HepG2 (cell line): ENCODE results near the gene CNNM1. TPM values are rescaled to one million over a fixed set of nuclear protein-coding genes. Genes with fewer than 3 reads are reported as not detected.

ENCODE experiments used
- ADNP ChIP-seq: sonication (generic); formaldehyde crosslinking; IDR thresholded peaks from 2 replicates; pipeline ENCODE4 v1.4.0; 2020; ENCODE audit warnings: missing genetic modification reagents
- CEBPG ChIP-seq: IDR thresholded peaks from 2 replicates; pipeline ENCODE4 v1.6.1; 2016
- FOXK1 ChIP-seq: sonication (generic); formaldehyde crosslinking; IDR thresholded peaks from 2 replicates; pipeline ENCODE4 v1.4.0; 2020; ENCODE audit warnings: low read depth, missing genetic modification reagents, borderline replicate concordance
- FOXO1 ChIP-seq: sonication (generic); formaldehyde crosslinking; IDR thresholded peaks from 2 replicates; pipeline ENCODE4 v1.4.0; 2020; ENCODE audit warnings: missing genetic modification reagents
- FOXP1 ChIP-seq, 2 experiments: fragments of 450-650 bp in 1 of 2; IDR thresholded peaks; 2 replicates each; pipeline ENCODE4 v1.6.1; 2017 to 2018; ENCODE audit warnings: antibody characterized with exemption in 1 of 2
- HHEX ChIP-seq: IDR thresholded peaks from 2 replicates; pipeline ENCODE4 v1.6.1; 2016; ENCODE audit warnings: control low read depth
- HMG20B ChIP-seq: conservative IDR thresholded peaks from 2 replicates; pipeline ENCODE4 v1.6.1; 2016; ENCODE audit warnings: missing genetic modification reagents, missing compliant biosample characterization
- IRF2 ChIP-seq: IDR thresholded peaks from 2 replicates; pipeline ENCODE4 v1.6.1; 2018; ENCODE audit warnings: missing genetic modification reagents, missing compliant biosample characterization
- ISL2 ChIP-seq: sonication (generic); formaldehyde crosslinking; IDR thresholded peaks from 2 replicates; pipeline ENCODE4 v1.5.0; 2020; ENCODE audit warnings: missing genetic modification reagents
- KMT2A ChIP-seq: sonication (generic); formaldehyde crosslinking; IDR thresholded peaks from 2 replicates; pipeline ENCODE4 v1.4.0; 2020; ENCODE audit warnings: missing genetic modification reagents
- NFE2L1 ChIP-seq: sonication (generic); formaldehyde crosslinking; IDR thresholded peaks from 2 replicates; pipeline ENCODE4 v1.4.0; 2020; ENCODE audit warnings: missing genetic modification reagents, mild to moderate bottlenecking, borderline replicate concordance
- NR2F1 ChIP-seq, 2 experiments: fragments of 450-650 bp in 1 of 2; formaldehyde crosslinking in 1 of 2; IDR thresholded peaks; 2 replicates each; pipeline versions ENCODE4 v1.5.0 to v1.6.1; 2016 to 2020; ENCODE audit warnings: mild to moderate bottlenecking in 1 of 2, missing compliant biosample characterization in 1 of 2, missing genetic modification reagents in 1 of 2, moderate library complexity in 1 of 2
- NR2F2 ChIP-seq: IDR thresholded peaks from 2 replicates; pipeline ENCODE4 v1.6.1; 2012; ENCODE audit warnings: low read depth, inconsistent platforms, borderline replicate concordance
- PHF20 ChIP-seq: sonication (generic); formaldehyde crosslinking; IDR thresholded peaks from 2 replicates; pipeline ENCODE4 v1.5.0; 2020; ENCODE audit warnings: mild to moderate bottlenecking, missing genetic modification reagents
- RFXANK ChIP-seq: IDR thresholded peaks from 2 replicates; pipeline ENCODE4 v1.6.1; 2016
- SIX1 ChIP-seq: sonication (generic); formaldehyde crosslinking; IDR thresholded peaks from 2 replicates; pipeline ENCODE4 v1.4.0; 2020; ENCODE audit warnings: missing genetic modification reagents, borderline replicate concordance
- SRSF9 ChIP-seq: fragments of 200-400 bp; formaldehyde crosslinking; IDR thresholded peaks from 2 replicates; pipeline ENCODE4 v1.6.1; 2018; ENCODE audit warnings: borderline replicate concordance, mild to moderate bottlenecking, low read depth, low read length; ENCODE audit not compliant: insufficient read depth, poor library complexity, severe bottlenecking
- TAF1 ChIP-seq: sonication (generic); formaldehyde crosslinking; IDR thresholded peaks from 2 replicates; pipeline ENCODE4 v1.4.0; 2020; ENCODE audit warnings: missing genetic modification reagents
- TCF7 ChIP-seq: sonication (generic); IDR thresholded peaks from 2 replicates; pipeline ENCODE4 v1.6.1; 2016; ENCODE audit warnings: antibody characterized with exemption, low read depth
- TEAD2 ChIP-seq: sonication (generic); formaldehyde crosslinking; IDR thresholded peaks from 2 replicates; pipeline ENCODE4 v1.9.0; 2021; ENCODE audit warnings: missing genetic modification reagents
- TMF1 ChIP-seq: sonication (generic); formaldehyde crosslinking; IDR thresholded peaks from 2 replicates; pipeline ENCODE4 v1.8.1; 2022; ENCODE audit warnings: low read depth, missing genetic modification reagents
- XBP1 ChIP-seq: sonication (generic); formaldehyde crosslinking; IDR thresholded peaks from 2 replicates; pipeline ENCODE4 v1.5.0; 2020; ENCODE audit warnings: missing genetic modification reagents
- ZFP36L2 ChIP-seq: sonication (generic); formaldehyde crosslinking; IDR thresholded peaks from 2 replicates; pipeline ENCODE4 v1.4.0; 2020; ENCODE audit warnings: missing genetic modification reagents
- ZMAT3 ChIP-seq: sonication (generic); formaldehyde crosslinking; conservative IDR thresholded peaks from 2 replicates; pipeline ENCODE4 v1.7.0; 2021; ENCODE audit warnings: missing genetic modification reagents
- ZNF430 ChIP-seq: sonication (generic); formaldehyde crosslinking; IDR thresholded peaks from 2 replicates; pipeline ENCODE4 v1.9.0; 2021; ENCODE audit warnings: mild to moderate bottlenecking, missing genetic modification reagents
- ZNF549 ChIP-seq: sonication (generic); formaldehyde crosslinking; IDR thresholded peaks from 2 replicates; pipeline ENCODE4 v1.5.0; 2020; ENCODE audit warnings: missing genetic modification reagents
- ZNF792 ChIP-seq: IDR thresholded peaks from 2 replicates; pipeline ENCODE4 v1.6.1; 2016
- ZNF841 ChIP-seq: sonication (generic); formaldehyde crosslinking; IDR thresholded peaks from 2 replicates; pipeline ENCODE4 v1.8.1; 2023; ENCODE audit warnings: missing genetic modification reagents, borderline replicate concordance
- ZNF891 ChIP-seq: sonication (generic); formaldehyde crosslinking; IDR thresholded peaks from 2 replicates; pipeline ENCODE4 v1.5.0; 2020; ENCODE audit warnings: mild to moderate bottlenecking, missing genetic modification reagents
- ZSCAN31 ChIP-seq: sonication (generic); formaldehyde crosslinking; IDR thresholded peaks from 2 replicates; pipeline ENCODE4 v1.5.0; 2020; ENCODE audit warnings: low read depth, mild to moderate bottlenecking, missing genetic modification reagents
- polyA plus RNA-seq, 8 experiments: library from polyadenylated mRNA; depleted of rRNA in 3 of 8; stranded (reverse) in 7 of 8; unstranded in 1 of 8; fragments of >200 nt; fragmentation: Illumina TruSeq in 4 of 8; extraction: Trizol in 4 of 8; gene quantifications; 2 replicates each; pipeline versions ENCODE4 v1.2.1 to v1.2.3, GENCODE V29; 2011 to 2016; ENCODE audit warnings: low read depth in 4 of 8, missing spikeins in 1 of 8, mixed read lengths in 1 of 8; ENCODE audit not compliant: insufficient read depth in 1 of 8
- total RNA-seq, 5 experiments: library from RNA; depleted of rRNA; stranded (reverse); fragments of >200 nt; fragmentation: Illumina TruSeq; extraction: Trizol; gene quantifications; 2 replicates each; pipeline ENCODE4 v1.2.3, GENCODE V29; 2016; ENCODE audit warnings: low read depth in 1 of 5
- TF ChIP-seq, protein P1 (sequence below): fragments of 450-650 bp; IDR thresholded peaks from 2 replicates; pipeline ENCODE4 v1.6.1; 2017
- TF ChIP-seq, protein P2 (sequence below): sonication (generic); formaldehyde crosslinking; IDR thresholded peaks from 2 replicates; pipeline ENCODE4 v1.5.0; 2020; ENCODE audit warnings: missing genetic modification reagents
- TF ChIP-seq, protein P3 (sequence below): IDR thresholded peaks from 2 replicates; pipeline ENCODE4 v1.6.1; 2016; ENCODE audit warnings: low read depth, borderline replicate concordance

Gene CNNM1
- total and polyA plus RNA-seq, 2 of the 13 experiments (the other 11 are each of a cell fraction or from before 2014, with no cell fraction given), result 4.3 to 9.6 TPM

DNA sequence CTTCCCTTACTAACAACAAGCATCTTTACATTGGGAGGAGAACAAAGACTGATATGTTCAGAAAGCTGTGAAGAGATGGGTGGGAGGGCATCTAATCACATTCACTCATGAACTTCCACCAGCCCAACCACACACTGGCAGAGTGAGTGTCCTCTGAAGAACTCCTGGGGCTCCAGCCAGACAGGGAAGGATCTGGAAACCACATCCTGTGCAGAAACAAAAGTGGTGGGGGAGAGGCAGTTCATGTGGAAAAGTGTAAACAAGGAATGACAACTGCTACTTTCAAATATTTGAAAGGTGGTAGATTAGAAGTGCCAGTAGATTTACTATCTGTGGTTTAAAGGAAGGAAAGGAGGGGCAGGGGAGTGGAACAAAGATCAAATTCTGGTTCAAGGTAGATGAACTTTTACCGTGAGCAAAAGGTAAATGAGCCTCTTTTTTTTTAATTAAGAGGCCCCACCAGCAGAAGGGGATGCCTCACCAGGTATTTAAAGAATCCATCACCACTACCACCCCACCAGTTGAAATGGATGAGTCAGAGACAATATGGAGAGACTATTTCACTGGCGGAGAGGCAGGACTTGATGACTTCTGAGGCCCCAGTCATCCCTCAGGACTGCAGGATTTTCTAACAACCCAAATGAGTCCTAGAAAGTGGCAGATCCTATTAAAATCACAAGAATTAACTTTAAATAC, 66.7 kb downstream of the CNNM1 start (continued):
- peak in 1 of 2 experiments; percentile 41; a peak in 2 of 4 replicates for TF ChIP-seq NR2F1 (CRISPR knock-in tag; IDR thresholded peaks at IDR 0.05)
- no peak for TF ChIP-seq ZNF549
- peak; percentile 81 for TF ChIP-seq TCF7
- TF ChIP-seq HMG20B (CRISPR knock-in tag), result 0 out of 2 replicates have a peak, but pooled peaks have one; percentile 39
- TF ChIP-seq IRF2 (CRISPR knock-in tag), result peak; percentile 56; the same call in 1 of the 2 replicates
- TF ChIP-seq NR2F2, result peak; percentile 71; the same call in 1 of the 2 replicates
- no peak for TF ChIP-seq ZSCAN31 (CRISPR knock-in tag)
- peak; percentile 31; the same call in 1 of the 2 replicates for TF ChIP-seq SIX1 (CRISPR knock-in tag)
- peak; percentile 75 for TF ChIP-seq HHEX (CRISPR knock-in tag)
- 0 out of 2 replicates have a peak, but pooled peaks have one; percentile 42 for TF ChIP-seq ZNF430 (CRISPR knock-in tag)
- TF ChIP-seq XBP1 (CRISPR knock-in tag), result no peak
- no peak for TF ChIP-seq NFE2L1 (CRISPR knock-in tag)
- TF ChIP-seq ZNF841 (CRISPR knock-in tag), result no peak
- no peak for TF ChIP-seq KMT2A (CRISPR knock-in tag)
- 0 out of 2 replicates have a peak, but pooled peaks have one; percentile 38 for TF ChIP-seq ZNF792
- TF ChIP-seq FOXO1, result peak; percentile 80
- no peak for TF ChIP-seq TEAD2 (CRISPR knock-in tag)
- TF ChIP-seq FOXP1 (IDR thresholded peaks at IDR 0.05), result peak; percentile 59; the same call in 1 of the 2 replicates
- TF ChIP-seq FOXP1 (CRISPR knock-in tag; IDR thresholded peaks at IDR 0.05), result peak; percentile 90
- TF ChIP-seq RFXANK, result peak; percentile 57; the same call in 1 of the 2 replicates
- TF ChIP-seq ZNF891 (CRISPR knock-in tag), result no peak
- TF ChIP-seq, protein P1, sequence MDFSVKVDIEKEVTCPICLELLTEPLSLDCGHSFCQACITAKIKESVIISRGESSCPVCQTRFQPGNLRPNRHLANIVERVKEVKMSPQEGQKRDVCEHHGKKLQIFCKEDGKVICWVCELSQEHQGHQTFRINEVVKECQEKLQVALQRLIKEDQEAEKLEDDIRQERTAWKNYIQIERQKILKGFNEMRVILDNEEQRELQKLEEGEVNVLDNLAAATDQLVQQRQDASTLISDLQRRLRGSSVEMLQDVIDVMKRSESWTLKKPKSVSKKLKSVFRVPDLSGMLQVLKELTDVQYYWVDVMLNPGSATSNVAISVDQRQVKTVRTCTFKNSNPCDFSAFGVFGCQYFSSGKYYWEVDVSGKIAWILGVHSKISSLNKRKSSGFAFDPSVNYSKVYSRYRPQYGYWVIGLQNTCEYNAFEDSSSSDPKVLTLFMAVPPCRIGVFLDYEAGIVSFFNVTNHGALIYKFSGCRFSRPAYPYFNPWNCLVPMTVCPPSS, result no peak
- TF ChIP-seq TMF1 (CRISPR knock-in tag), result no peak
- TF ChIP-seq CEBPG (CRISPR knock-in tag), result 0 out of 2 replicates have a peak, but pooled peaks have one; percentile 15
- 0 out of 2 replicates have a peak, but pooled peaks have one; percentile 28 for TF ChIP-seq ZMAT3 (CRISPR knock-in tag)
- TF ChIP-seq FOXK1 (CRISPR knock-in tag), result peak; percentile 88
- no peak for TF ChIP-seq ADNP (CRISPR knock-in tag)
- TF ChIP-seq ZFP36L2 (CRISPR knock-in tag), result no peak
- TF ChIP-seq PHF20, result no peak
- TF ChIP-seq TAF1 (CRISPR knock-in tag), result no peak
- TF ChIP-seq SRSF9, result no peak
- TF ChIP-seq, protein P2, sequence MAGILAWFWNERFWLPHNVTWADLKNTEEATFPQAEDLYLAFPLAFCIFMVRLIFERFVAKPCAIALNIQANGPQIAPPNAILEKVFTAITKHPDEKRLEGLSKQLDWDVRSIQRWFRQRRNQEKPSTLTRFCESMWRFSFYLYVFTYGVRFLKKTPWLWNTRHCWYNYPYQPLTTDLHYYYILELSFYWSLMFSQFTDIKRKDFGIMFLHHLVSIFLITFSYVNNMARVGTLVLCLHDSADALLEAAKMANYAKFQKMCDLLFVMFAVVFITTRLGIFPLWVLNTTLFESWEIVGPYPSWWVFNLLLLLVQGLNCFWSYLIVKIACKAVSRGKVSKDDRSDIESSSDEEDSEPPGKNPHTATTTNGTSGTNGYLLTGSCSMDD (CRISPR knock-in tag), result no peak
- TF ChIP-seq ISL2 (CRISPR knock-in tag), result peak; percentile 93
- TF ChIP-seq, protein P3, sequence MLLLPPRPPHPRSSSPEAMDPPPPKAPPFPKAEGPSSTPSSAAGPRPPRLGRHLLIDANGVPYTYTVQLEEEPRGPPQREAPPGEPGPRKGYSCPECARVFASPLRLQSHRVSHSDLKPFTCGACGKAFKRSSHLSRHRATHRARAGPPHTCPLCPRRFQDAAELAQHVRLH (CRISPR knock-in tag), result peak; percentile 66; the same call in 1 of the 2 replicates
